CD4-positive, CD25-positive, alpha-beta regulatory T cell (primary cell): ENCODE results near the gene SLCO3A1. TPM values are rescaled to one million over a fixed set of nuclear protein-coding genes. Genes with fewer than 3 reads are reported as not detected.
A peak's percentile ranks its signal among the peaks of the same experiment; 100 is the strongest.

Experiments
- ATAC-seq, 2 donors: fragments of 150-1000 bp; cut with Tn5 transposase; one replicate each; pipeline ENCODE4 v1.10.0; 2021; ENCODE audit warnings: low read depth in 2 of 2, moderate number of reproducible peaks in 2 of 2, moderate library complexity in 1 of 2
- DNase-seq, 3 donors: peaks; one replicate each; pipeline versions ENCODE4 v3.0.0 to v3.0.0-alpha.2; 2012 to 2022; ENCODE audit warnings: mixed read lengths in 1 of 3
- H3K27ac ChIP-seq: one replicate; pipeline ENCODE4 v1.7.0; 2013; ENCODE audit warnings: mild to moderate bottlenecking, low read length; ENCODE audit not compliant: insufficient read depth, poor library complexity, severe bottlenecking
- H3K27me3 ChIP-seq: one replicate; pipeline ENCODE4 v1.7.0; 2013; ENCODE audit warnings: low read length; ENCODE audit not compliant: control insufficient read depth, insufficient read depth
- H3K36me3 ChIP-seq: one replicate; pipeline ENCODE4 v1.7.0; 2013; ENCODE audit warnings: mild to moderate bottlenecking, low read length, moderate library complexity; ENCODE audit not compliant: control insufficient read depth, insufficient read depth
- H3K4me1 ChIP-seq: 2 replicates; pipeline ENCODE4 v1.7.0; 2013; ENCODE audit warnings: mild to moderate bottlenecking, low read length; ENCODE audit not compliant: insufficient read depth, control insufficient read depth, poor library complexity, severe bottlenecking
- H3K4me3 ChIP-seq: one replicate; pipeline ENCODE4 v1.7.0; 2013; ENCODE audit warnings: low read depth, mild to moderate bottlenecking, low read length, moderate library complexity
- H3K9me3 ChIP-seq, 2 experiments: 1 replicate in 1 of 2; 2 replicates in 1 of 2; pipeline ENCODE4 v1.7.0; 2013; ENCODE audit warnings: low read length in 2 of 2, mild to moderate bottlenecking in 1 of 2, moderate library complexity in 1 of 2; ENCODE audit not compliant: control insufficient read depth in 2 of 2
- H3K27ac Mint-ChIP-seq, 3 donors: one replicate each; pipeline ENCODE4 v1.8.0; 2020 to 2022; ENCODE audit warnings: mild to moderate bottlenecking in 3 of 3, mixed read lengths in 3 of 3, moderate library complexity in 2 of 3
- H3K27me3 Mint-ChIP-seq: one replicate; pipeline ENCODE4 v1.8.0; 2022; ENCODE audit warnings: mild to moderate bottlenecking, mixed read lengths
- H3K36me3 Mint-ChIP-seq: one replicate; pipeline ENCODE4 v1.8.0; 2020; ENCODE audit warnings: mixed read lengths
- H3K4me1 Mint-ChIP-seq, 4 donors: one replicate each; pipeline ENCODE4 v1.8.0; 2020 to 2022; ENCODE audit warnings: mixed read lengths in 4 of 4, mild to moderate bottlenecking in 1 of 4
- H3K4me3 Mint-ChIP-seq, 4 donors: one replicate each; pipeline ENCODE4 v1.8.0; 2020 to 2022; ENCODE audit warnings: mild to moderate bottlenecking in 4 of 4, mixed read lengths in 4 of 4, moderate library complexity in 3 of 4
- H3K9me3 Mint-ChIP-seq, 7 donors: one replicate each; pipeline ENCODE4 v1.8.0; 2020 to 2022; ENCODE audit warnings: mixed read lengths in 7 of 7, mild to moderate bottlenecking in 3 of 7, moderate library complexity in 2 of 7
- polyA plus RNA-seq, 4 donors: library from polyadenylated mRNA; unstranded; fragments of 300-500 nt; fragmentation: Illumina TruSeq; gene quantifications; one replicate each; pipeline ENCODE4 v1.2.3, GENCODE V29; 2021
- total RNA-seq: library from RNA; stranded (reverse); gene quantifications from one replicate; pipeline ENCODE4 v1.2.3, GENCODE V29; 2022

The SLCO3A1 gene
- total and polyA plus RNA-seq, 5 donors from 2014 or later: 20.1 to 63.7 (median 38.1) TPM

GRCh38 chr15:91889111-91889815 lies 35.8 kb downstream of the SLCO3A1 start:
- H3K9me3 Mint-ChIP-seq: peaks cover 0 to 5% (median 0%) of the 10 kb centered on the region in 7 donors

GRCh38 chr15:91890614-91891013 lies 37.1 kb downstream of the SLCO3A1 start:
- H3K9me3 ChIP-seq: no peaks in the 10 kb centered on the region
- no peaks in the 10 kb centered on the region for H3K27me3 Mint-ChIP-seq
- no peaks in the 10 kb centered on the region for H3K27me3 ChIP-seq
- H3K4me1 Mint-ChIP-seq: peaks cover 14 to 67% (median 54%) of the 10 kb centered on the region in 4 donors
- no peak overlapping the region for H3K4me3 ChIP-seq
- H3K4me1 ChIP-seq: peaks cover 7% of the 10 kb centered on the region
- DNase-seq: no peak
- H3K27ac ChIP-seq: no peak overlapping the region
- peaks cover 27% of the 10 kb centered on the region for H3K36me3 Mint-ChIP-seq
- no peak overlapping the region for H3K27ac Mint-ChIP-seq
- peaks cover 14% of the 10 kb centered on the region for H3K36me3 ChIP-seq
- H3K4me3 Mint-ChIP-seq: peak overlapping the region in 1 of 4 donors; percentile 68
- peaks cover 0 to 6% (median 0%) of the 10 kb centered on the region in 7 donors for H3K9me3 Mint-ChIP-seq
- ATAC-seq: no peak

More at GRCh38 chr15:91889111-91889815, 35.8 kb downstream of the SLCO3A1 start:
- ATAC-seq (no peak), DNase-seq (no peak)
- Histone ChIP-seq H3K4me3 (no peak overlapping the region), H3K36me3 (peaks cover 14% of the 10 kb centered on the region), H3K4me1 (peaks cover 7% of the 10 kb centered on the region), H3K9me3 (no peaks in the 10 kb centered on the region), H3K27ac (no peak overlapping the region), H3K27me3 (no peaks in the 10 kb centered on the region)
- H3K27ac Mint-ChIP-seq: peak overlapping the region in 1 of 3 donors; percentile 55
- peaks cover 17 to 59% (median 51%) of the 10 kb centered on the region in 4 donors for H3K4me1 Mint-ChIP-seq
- no peaks in the 10 kb centered on the region for H3K27me3 Mint-ChIP-seq
- peaks cover 28% of the 10 kb centered on the region for H3K36me3 Mint-ChIP-seq
- H3K4me3 Mint-ChIP-seq: no peak overlapping the region

GRCh38 chr15:91891101-91891500 lies 37.6 kb downstream of the SLCO3A1 start:
- H3K27me3 ChIP-seq: no peaks in the 10 kb centered on the region
- no peak overlapping the region for H3K27ac ChIP-seq
- H3K9me3 Mint-ChIP-seq: peaks cover 0 to 6% (median 0%) of the 10 kb centered on the region in 7 donors
- ATAC-seq (no peak), DNase-seq (no peak)
- peak overlapping the region in 1 of 4 donors; percentile 68 for H3K4me3 Mint-ChIP-seq
- no peak overlapping the region for H3K27ac Mint-ChIP-seq
- H3K36me3 ChIP-seq: peaks cover 14% of the 10 kb centered on the region
- H3K4me1 Mint-ChIP-seq: peaks cover 11 to 69% (median 56%) of the 10 kb centered on the region in 4 donors
- no peak overlapping the region for H3K4me3 ChIP-seq
- peaks cover 26% of the 10 kb centered on the region for H3K36me3 Mint-ChIP-seq
- H3K4me1 ChIP-seq: peaks cover 7% of the 10 kb centered on the region
- H3K9me3 ChIP-seq: no peaks in the 10 kb centered on the region
- no peaks in the 10 kb centered on the region for H3K27me3 Mint-ChIP-seq

GRCh38 chr15:91891788-91892345 lies 38.4 kb downstream of the SLCO3A1 start:
- no peaks in the 10 kb centered on the region for H3K27me3 Mint-ChIP-seq
- ATAC-seq: no peak
- Histone ChIP-seq H3K27ac (no peak overlapping the region), H3K36me3 (peaks cover 14% of the 10 kb centered on the region), H3K27me3 (no peaks in the 10 kb centered on the region), H3K9me3 (no peaks in the 10 kb centered on the region), H3K4me1 (peaks cover 7% of the 10 kb centered on the region), H3K4me3 (no peak overlapping the region)
- H3K4me3 Mint-ChIP-seq: no peak overlapping the region
- peaks cover 11 to 68% (median 53%) of the 10 kb centered on the region in 4 donors for H3K4me1 Mint-ChIP-seq
- no peak overlapping the region for H3K27ac Mint-ChIP-seq
- no peak for DNase-seq
- peaks cover 26% of the 10 kb centered on the region for H3K36me3 Mint-ChIP-seq
- H3K9me3 Mint-ChIP-seq: peaks cover 0 to 6% (median 0%) of the 10 kb centered on the region in 7 donors

- no peak for DNase-seq
- H3K4me3 Mint-ChIP-seq: no peak overlapping the region
- H3K4me1 Mint-ChIP-seq: peaks cover 11 to 64% (median 51%) of the 10 kb centered on the region in 4 donors
- peaks cover 3% of the 10 kb centered on the region for H3K4me1 ChIP-seq
- H3K9me3 ChIP-seq: no peaks in the 10 kb centered on the region
- no peak overlapping the region for H3K4me3 ChIP-seq
- no peaks in the 10 kb centered on the region for H3K27me3 Mint-ChIP-seq
- H3K27ac Mint-ChIP-seq: no peak overlapping the region
- peaks cover 26% of the 10 kb centered on the region for H3K36me3 Mint-ChIP-seq
- no peaks in the 10 kb centered on the region for H3K27me3 ChIP-seq
- peaks cover 14% of the 10 kb centered on the region for H3K36me3 ChIP-seq
- H3K9me3 Mint-ChIP-seq: peaks cover 0 to 6% (median 0%) of the 10 kb centered on the region in 7 donors
- no peak overlapping the region for H3K27ac ChIP-seq
- no peak for ATAC-seq
Measured at GRCh38 chr15:91892436-91892835, 38.9 kb downstream of the SLCO3A1 start.

- Mint-ChIP-seq H3K4me1 (peaks cover 9 to 56% (median 45%) of the 10 kb centered on the region in 4 donors), H3K36me3 (peaks cover 33% of the 10 kb centered on the region), H3K27me3 (no peaks in the 10 kb centered on the region), H3K4me3 (no peak overlapping the region), H3K9me3 (peaks cover 0 to 6% (median under 1%) of the 10 kb centered on the region in 7 donors), H3K27ac (no peak overlapping the region)
- no peak for DNase-seq
- H3K27ac ChIP-seq: no peak overlapping the region
- no peaks in the 10 kb centered on the region for H3K27me3 ChIP-seq
- H3K4me1 ChIP-seq: no peaks in the 10 kb centered on the region
- H3K4me3 ChIP-seq: no peak overlapping the region
- ATAC-seq: no peak
- H3K9me3 ChIP-seq: no peaks in the 10 kb centered on the region
- peaks cover 14% of the 10 kb centered on the region for H3K36me3 ChIP-seq
Measured at GRCh38 chr15:91894606-91895005, 41.1 kb downstream of the SLCO3A1 start.

- no peak overlapping the region for H3K4me3 ChIP-seq
- H3K27me3 Mint-ChIP-seq: no peaks in the 10 kb centered on the region
- no peaks in the 10 kb centered on the region for H3K4me1 ChIP-seq
- H3K4me3 Mint-ChIP-seq: no peak overlapping the region
- H3K9me3 Mint-ChIP-seq: peaks cover 0 to 6% (median 1%) of the 10 kb centered on the region in 7 donors
- DNase-seq (no peak), ATAC-seq (no peak)
- no peak overlapping the region for H3K27ac ChIP-seq
- peaks cover 36% of the 10 kb centered on the region for H3K36me3 Mint-ChIP-seq
- peaks cover 11 to 54% (median 48%) of the 10 kb centered on the region in 4 donors for H3K4me1 Mint-ChIP-seq
- no peaks in the 10 kb centered on the region for H3K27me3 ChIP-seq
- H3K27ac Mint-ChIP-seq: peak overlapping the region in 1 of 3 donors; percentile 23
- H3K9me3 ChIP-seq: no peaks in the 10 kb centered on the region
- H3K36me3 ChIP-seq: peaks cover 14% of the 10 kb centered on the region
Measured at GRCh38 chr15:91895051-91895450, 41.5 kb downstream of the SLCO3A1 start.
